Vagina (tissue), 2 donors: ENCODE results near the gene NKX1-2.

Source experiments
- CTCF ChIP-seq, 3 experiments: fragments of 450-650 bp in 2 of 3; fragments of 200-600 bp in 1 of 3; sonication (generic) in 1 of 3; IDR thresholded peaks; one replicate each; pipeline ENCODE4 v1.5.1; 2017 to 2019; ENCODE audit warnings: antibody characterized with exemption in 3 of 3, mild to moderate bottlenecking in 2 of 3, moderate library complexity in 2 of 3
- POLR2A ChIP-seq, 2 donors: fragments of 450-650 bp; IDR thresholded peaks; one replicate each; pipeline ENCODE4 v1.6.1; 2017; ENCODE audit warnings: antibody characterized with exemption in 2 of 2, mild to moderate bottlenecking in 2 of 2, moderate library complexity in 2 of 2
- POLR2AphosphoS5 ChIP-seq, 2 donors: sonication (generic); formaldehyde crosslinking; IDR thresholded peaks; one replicate each; pipeline ENCODE4 v1.9.0; 2017; ENCODE audit warnings: antibody characterized with exemption in 2 of 2, mild to moderate bottlenecking in 2 of 2, low read depth in 1 of 2; ENCODE audit not compliant: insufficient read depth in 1 of 2

- no peak for TF ChIP-seq CTCF (IDR thresholded peaks at IDR 0.05)
- TF ChIP-seq POLR2AphosphoS5 (IDR thresholded peaks at IDR 0.05; ENCODE audit: insufficient read depth in 1 of 2, low read depth in 1 of 2), result no peak
- TF ChIP-seq POLR2A (IDR thresholded peaks at IDR 0.05), result no peak
Measured at GRCh38 chr10:124465003-124465776, 15.4 kb upstream of the NKX1-2 start.
